T-helper 1 cell treated with Interleukin-12 subunit alpha and Interleukin-12 subunit beta and Interleukin-4 antibody, amounts not matched to agents 30 ng/mL and 1 ng/mL, for 36 hours (primary cell): ENCODE results near the gene MT1H. TPM values are rescaled to one million over a fixed set of nuclear protein-coding genes. Genes with fewer than 3 reads are reported as not detected.

ENCODE experiments used
- intact Hi-C: fragments of 100-400 bp; cut with micrococcal nuclease; formaldehyde crosslinking; loops from one replicate; pipeline ENCODE4 v1.15.1; 2024
- total RNA-seq: library from RNA; stranded (reverse); gene quantifications from 2 replicates; pipeline ENCODE4 v1.2.3, GENCODE V29; 2022

MT1H gene
- total RNA-seq, 1 donor from 2014 or later: 2.8 TPM

GRCh38 chr16:56635441-56635967 is 34.1 kb upstream of the MT1H start:
- intact Hi-C loops: no loop called here

- intact Hi-C loops: no loop called here
Measured at GRCh38 chr16:56636616-56637413, 32.8 kb upstream of the MT1H start.

GRCh38 chr16:56637814-56638750 is 31.5 kb upstream of the MT1H start, which contains the start of gene MT1A:
MT1A (plus strand) TSS chr16:56638666; CDS start chr16:56638739, 73 bp downstream.
- intact Hi-C loops: no loop called here

GRCh38 chr16:56639045-56639444 is 30.6 kb upstream of the MT1H start:
- intact Hi-C loops: no loop called here

GRCh38 chr16:56640076-56640475 is 29.5 kb upstream of the MT1H start:
- intact Hi-C loops: no loop called here

GRCh38 chr16:56641166-56641565 is 28.4 kb upstream of the MT1H start:
- intact Hi-C loops: no loop called here

- intact Hi-C loops: loop anchor here (1.0 kb wide), 7 partner anchors 14 to 192 kb away; partner anchors contain the start of genes MT1E, MT1F, MT1X and MT2A
Measured at GRCh38 chr16:56643080-56643778, 26.4 kb upstream of the MT1H start.

GRCh38 chr16:56643833-56644232 is 25.8 kb upstream of the MT1H start:
- intact Hi-C loops: loop anchor here (1.0 kb wide), 7 partner anchors 13 to 193 kb away; partner anchors contain the start of genes MT1E, MT1F, MT1X and MT2A

- intact Hi-C loops: no loop called here
Measured at GRCh38 chr16:56645311-56645710, 24.3 kb upstream of the MT1H start.

- intact Hi-C loops: no loop called here
Measured at GRCh38 chr16:56645838-56646237, 23.8 kb upstream of the MT1H start.

- intact Hi-C loops: no loop called here
Measured at GRCh38 chr16:56647641-56648431, 21.8 kb upstream of the MT1H start.

- intact Hi-C loops: no loop called here
Measured at GRCh38 chr16:56649271-56649670, 20.3 kb upstream of the MT1H start.

GRCh38 chr16:56649820-56650219 is 19.8 kb upstream of the MT1H start:
- intact Hi-C loops: no loop called here

- intact Hi-C loops: no loop called here
Measured at GRCh38 chr16:56651586-56651985, 18.0 kb upstream of the MT1H start, which contains the start of gene MT1B. MT1B (plus strand) TSS chr16:56651886; CDS start chr16:56651954, 68 bp downstream.

- intact Hi-C loops: no loop called here
Measured at GRCh38 chr16:56652600-56652999, 17.0 kb upstream of the MT1H start.

GRCh38 chr16:56653218-56653617 is 16.4 kb upstream of the MT1H start:
- intact Hi-C loops: no loop called here

GRCh38 chr16:56657555-56658326 is 11.9 kb upstream of the MT1H start, which contains the start of gene MT1F:
MT1F (plus strand) TSS chr16:56657959; CDS start chr16:56658059, 100 bp downstream.
- intact Hi-C loops: loop anchor here (1.0 kb wide), 6 partner anchors 14 to 80 kb away; partner anchors contain the start of genes MT1E, MT1X and MT2A

GRCh38 chr16:56658327-56658875 is 11.2 kb upstream of the MT1H start:
- intact Hi-C loops: no loop called here
